HG02642 (cell line): ENCODE data around the gene RAB21.
"Not testable (repeated sequence)": the region's sequence is repeated elsewhere in the genome, so short reads cannot be mapped to it uniquely, and the experiment has no call there.

Experiments used
- ATAC-seq: cut with Tn5 transposase; IDR thresholded peaks from one replicate; pipeline ENCODE4 v1.9.1; 2021; ENCODE audit warnings: mild to moderate bottlenecking; ENCODE audit not compliant: unreplicated experiment, poor library complexity

Gene RAB21

DNA sequence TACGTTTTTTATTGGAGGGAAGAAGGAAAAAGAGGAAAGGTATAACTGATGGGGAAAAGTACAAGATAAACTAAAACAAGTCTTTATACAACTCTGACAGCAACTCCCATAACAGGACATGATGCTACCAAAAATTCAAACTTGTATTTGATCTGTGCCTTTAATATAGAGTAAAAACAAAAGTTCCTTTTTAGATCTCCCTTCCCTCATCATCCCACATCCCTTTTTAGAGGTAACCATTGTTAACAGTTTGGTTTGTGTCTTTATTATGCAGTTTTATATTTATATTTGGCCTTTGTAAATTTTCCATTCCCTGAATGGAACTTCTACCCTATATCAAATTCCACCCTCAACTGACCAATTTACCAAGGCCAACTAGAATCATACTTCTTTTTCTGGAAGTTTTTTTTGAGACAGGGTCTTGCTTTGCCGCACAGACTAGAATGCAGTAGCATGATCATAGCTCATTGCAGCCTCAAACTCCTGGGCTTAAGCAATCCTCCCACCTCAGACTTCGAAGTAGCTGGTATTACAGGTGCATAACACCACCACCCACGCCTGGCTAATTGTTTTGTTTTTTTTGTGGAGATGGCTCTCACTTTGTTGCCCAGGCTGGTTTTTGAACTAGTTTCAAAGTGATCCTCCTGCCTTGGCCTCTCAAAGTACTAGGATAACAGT lies 36.9 kb downstream of the RAB21 start:
- ATAC-seq = no peak

- ATAC-seq = no peak
Measured at GRCh38 chr12:71792599-71792998, 37.9 kb downstream of the RAB21 start.

DNA sequence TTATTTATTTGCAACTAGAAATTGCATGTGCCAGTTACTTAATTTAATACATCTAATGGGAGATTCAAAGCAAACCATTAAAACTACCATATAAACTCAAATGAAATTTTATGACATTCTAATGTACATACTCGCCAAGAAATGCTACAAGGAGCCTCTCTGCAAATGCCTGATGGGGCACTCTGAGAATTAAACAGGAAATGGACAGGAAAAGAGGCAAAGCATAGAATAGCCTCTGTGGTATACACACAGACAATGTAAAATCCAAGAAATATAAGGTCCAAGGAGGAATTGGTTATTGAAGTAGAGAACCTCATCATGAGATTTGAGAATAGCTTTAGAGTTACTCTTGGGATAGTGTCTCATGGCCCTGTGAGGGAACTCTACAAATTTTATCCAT lies 41.2 kb downstream of the RAB21 start:
- ATAC-seq = no peak

DNA sequence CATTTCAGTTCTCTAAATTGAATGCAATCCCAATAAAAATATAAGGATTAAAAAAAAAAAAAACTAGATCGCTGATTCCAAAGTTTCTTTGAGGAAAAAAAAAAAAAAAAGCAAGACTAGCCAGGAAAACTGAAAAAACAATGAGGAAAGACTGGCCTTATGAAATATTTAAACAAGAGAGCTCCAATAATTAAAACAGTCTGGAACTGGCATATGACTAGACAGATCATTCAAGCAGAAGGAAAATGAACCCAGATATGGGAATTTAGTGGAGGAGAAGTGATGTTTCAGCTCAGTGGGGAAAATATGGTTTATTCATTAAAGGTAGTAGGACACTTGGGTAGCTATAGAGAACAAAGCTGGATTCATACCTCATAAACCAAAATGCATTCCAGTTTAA lies 42.9 kb downstream of the RAB21 start:
- ATAC-seq = no peak

DNA sequence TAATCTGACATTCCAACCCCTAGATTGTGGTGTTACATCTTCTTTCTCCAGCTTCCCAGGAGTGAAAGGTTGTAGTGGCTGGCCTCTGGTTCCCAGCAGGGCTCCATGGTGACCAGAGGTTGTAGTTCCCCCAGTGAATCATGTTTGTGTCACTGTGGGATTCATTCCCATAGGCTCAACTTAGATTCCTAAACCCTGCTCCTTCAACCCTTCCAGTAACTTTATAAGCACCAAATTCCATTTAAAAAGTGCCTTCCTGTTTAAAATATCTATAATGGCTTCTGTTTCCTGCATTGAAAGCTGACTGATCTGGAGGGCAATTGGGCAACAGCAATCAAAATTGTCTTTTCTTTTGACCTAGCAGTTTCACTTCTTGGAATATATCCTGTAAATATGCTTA lies 44.4 kb downstream of the RAB21 start:
- ATAC-seq = no peak

GRCh38 chr12:71800177-71800576 lies 45.5 kb downstream of the RAB21 start:
- ATAC-seq = no peak

GRCh38 chr12:71804505-71804904 lies 49.8 kb downstream of the RAB21 start:
- no peak for ATAC-seq

GRCh38 chr12:71810921-71811320 lies 56.3 kb downstream of the RAB21 start:
- no peak for ATAC-seq

DNA sequence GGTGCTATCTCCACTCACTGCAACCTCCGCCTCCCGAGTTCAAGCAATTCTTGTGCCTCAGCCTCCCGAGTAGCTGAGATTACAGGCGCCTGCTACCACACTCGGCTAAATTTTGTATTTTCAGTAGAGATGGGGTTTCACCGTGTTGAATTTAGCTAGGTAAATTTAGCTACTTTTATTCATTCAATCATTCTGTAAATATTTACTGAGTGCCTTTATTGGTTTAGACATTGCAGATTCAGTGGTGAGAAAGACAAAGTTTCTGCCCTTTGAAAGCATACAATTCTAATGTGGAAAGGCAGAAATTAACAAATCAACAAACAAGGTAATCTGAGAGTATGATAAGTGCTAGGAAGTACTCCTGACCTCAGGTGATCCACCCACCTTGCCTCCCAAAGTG lies 60.6 kb downstream of the RAB21 start:
- not testable (repeated sequence) for ATAC-seq

GRCh38 chr12:71822088-71822487 lies 67.4 kb downstream of the RAB21 start:
- not testable (repeated sequence) for ATAC-seq

- ATAC-seq = no peak
Measured at GRCh38 chr12:71828813-71829212, 74.2 kb downstream of the RAB21 start.

- ATAC-seq = no peak
Measured at GRCh38 chr12:71837356-71837755, 82.7 kb downstream of the RAB21 start.

DNA sequence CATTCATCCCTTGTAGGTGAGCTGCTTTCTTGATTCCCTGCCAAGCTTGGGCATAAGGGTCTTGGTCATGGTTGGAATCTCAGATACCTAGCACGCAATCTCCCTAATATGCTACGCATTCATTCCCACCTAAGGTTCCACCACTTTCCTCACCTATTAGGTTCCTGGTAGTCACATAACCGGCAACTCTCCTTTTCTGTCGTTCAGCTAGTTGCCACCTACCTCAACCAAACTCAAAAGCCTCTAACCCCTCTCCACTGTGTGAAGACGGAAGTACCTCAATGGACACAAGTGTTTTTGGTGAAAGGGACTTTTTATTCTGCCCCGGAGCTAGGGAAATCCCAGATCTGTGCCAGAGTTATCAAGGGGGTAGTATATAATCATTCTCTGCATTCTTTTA lies 83.6 kb downstream of the RAB21 start:
- no peak for ATAC-seq

GRCh38 chr12:71838676-71839075 lies 84.0 kb downstream of the RAB21 start:
- ATAC-seq = no peak

DNA sequence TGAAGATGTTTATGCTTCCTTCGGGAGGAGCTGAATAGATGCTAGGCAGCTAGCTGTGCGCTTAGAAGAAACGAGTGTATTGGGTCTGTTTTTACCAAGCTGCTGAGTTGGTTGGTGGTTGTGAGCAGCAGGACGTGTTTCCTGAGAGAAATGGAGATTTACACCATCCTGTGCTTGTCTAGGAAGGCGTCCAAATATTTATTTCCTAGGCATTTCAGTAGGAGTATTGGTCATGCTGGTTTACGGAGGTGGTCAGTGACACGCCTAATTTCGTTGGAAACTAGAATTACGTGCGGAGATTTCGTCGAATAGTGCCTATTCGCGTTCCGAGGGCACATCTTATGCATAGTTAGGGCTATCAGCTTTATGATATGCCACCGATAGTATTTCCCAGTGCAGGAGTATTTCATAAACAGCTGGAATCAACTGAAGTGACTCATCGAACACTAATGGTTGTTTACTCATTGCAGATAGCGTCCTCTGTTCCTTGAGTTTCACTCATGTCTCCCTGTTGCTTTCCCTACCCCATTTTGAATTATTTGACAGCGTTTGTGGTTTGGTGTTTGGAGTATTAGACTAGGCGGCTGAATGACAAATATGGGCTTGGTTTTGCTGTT lies 85.7 kb downstream of the RAB21 start:
- no peak for ATAC-seq

GRCh38 chr12:71846322-71846940 lies 91.8 kb downstream of the RAB21 start:
- no peak for ATAC-seq

- no peak for ATAC-seq
Measured at GRCh38 chr12:71848212-71848611, 93.5 kb downstream of the RAB21 start.

GRCh38 chr12:71849109-71849851 lies 94.6 kb downstream of the RAB21 start:
- ATAC-seq = no peak
